Mesendoderm (in vitro differentiated cells): ENCODE results near the gene IL10.
A peak's percentile ranks its signal among the peaks of the same experiment; 100 is the strongest.

Source experiments
- DNase-seq: peaks from one replicate; pipeline ENCODE4 v3.0.0; 2013
- H2AK5ac ChIP-seq: 2 replicates; pipeline ENCODE4 v1.6.1; 2013; ENCODE audit warnings: low read length, inconsistent platforms
- H2BK120ac ChIP-seq: 2 replicates; pipeline ENCODE4 v1.6.1; 2013; ENCODE audit warnings: low read depth, mild to moderate bottlenecking, low read length, moderate library complexity, mixed read lengths
- H2BK15ac ChIP-seq: replicated peaks from 2 replicates; pipeline ENCODE4 v1.6.1; 2013; ENCODE audit warnings: low read depth, mild to moderate bottlenecking, moderate library complexity
- H2BK5ac ChIP-seq: 2 replicates; pipeline ENCODE4 v1.6.1; 2013; ENCODE audit warnings: low read length, inconsistent platforms
- H3K18ac ChIP-seq: 2 replicates; pipeline ENCODE4 v1.6.1; 2013; ENCODE audit warnings: mild to moderate bottlenecking, low read length, mixed read lengths
- H3K23ac ChIP-seq: one replicate; pipeline ENCODE4 v1.6.1; 2013; ENCODE audit warnings: low read length
- H3K27ac ChIP-seq: 2 replicates; pipeline ENCODE4 v1.5.1; 2013; ENCODE audit warnings: low read depth, mild to moderate bottlenecking, inconsistent platforms, low read length, moderate library complexity
- H3K27me3 ChIP-seq: 2 replicates; pipeline ENCODE4 v1.6.1; 2013; ENCODE audit warnings: low read length, control low read depth, mild to moderate bottlenecking, inconsistent platforms; ENCODE audit not compliant: insufficient read depth, poor library complexity
- H3K36me3 ChIP-seq: 2 replicates; pipeline ENCODE4 v1.6.1; 2013; ENCODE audit warnings: low read length, inconsistent platforms; ENCODE audit not compliant: control insufficient read depth, insufficient read depth
- H3K4ac ChIP-seq: one replicate; pipeline ENCODE4 v1.6.1; 2013; ENCODE audit warnings: low read depth, mild to moderate bottlenecking, low read length, moderate library complexity
- H3K4me1 ChIP-seq: 2 replicates; pipeline ENCODE4 v1.6.1; 2013; ENCODE audit warnings: low read depth, low read length, inconsistent platforms; ENCODE audit not compliant: control insufficient read depth
- H3K4me2 ChIP-seq: 2 replicates; pipeline ENCODE4 v1.6.1; 2013; ENCODE audit warnings: low read length
- H3K4me3 ChIP-seq: 2 replicates; pipeline ENCODE4 v1.5.1; 2013; ENCODE audit warnings: mild to moderate bottlenecking, low read length
- H3K56ac ChIP-seq: one replicate; pipeline ENCODE4 v1.6.1; 2013; ENCODE audit warnings: low read length
- H3K79me1 ChIP-seq: 2 replicates; pipeline ENCODE4 v1.6.1; 2013; ENCODE audit warnings: low read length, inconsistent platforms
- H3K79me2 ChIP-seq: 2 replicates; pipeline ENCODE4 v1.6.1; 2013; ENCODE audit warnings: mild to moderate bottlenecking, low read length; ENCODE audit not compliant: control insufficient read depth, insufficient read depth
- H3K9ac ChIP-seq: 2 replicates; pipeline ENCODE4 v1.6.1; 2013; ENCODE audit warnings: low read length, inconsistent platforms
- H4K5ac ChIP-seq: one replicate; pipeline ENCODE4 v1.6.1; 2013; ENCODE audit warnings: low read length
- H4K8ac ChIP-seq: one replicate; pipeline ENCODE4 v1.6.1; 2013; ENCODE audit warnings: low read depth, mild to moderate bottlenecking, control low read depth, low read length, moderate library complexity
- WGBS: extraction: QIAGEN DNeasy Blood & Tissue Kit; methylation state at CpG from one replicate; pipeline ENCODE4 v1.1.7; 2013; ENCODE audit warnings: low lambda C conversion rate, missing lambda C conversion rate; ENCODE audit not compliant: insufficient coverage; ENCODE audit errors: extremely low coverage; 5-methylcytosine and 5-hydroxymethylcytosine counted together

Gene IL10

GRCh38 chr1:206734499-206735142 lies 37.7 kb downstream of the IL10 start:
- H3K4me3 ChIP-seq, result no peak overlapping the region
- H2BK5ac ChIP-seq, result no peak overlapping the region
- no peaks in the 10 kb centered on the region for H3K36me3 ChIP-seq
- DNase-seq, result peak; percentile 54
- no peaks in the 10 kb centered on the region for H3K4me1 ChIP-seq
- H2BK120ac ChIP-seq, result no peak overlapping the region
- H3K27me3 ChIP-seq, result no peaks in the 10 kb centered on the region
- no peak overlapping the region for H3K27ac ChIP-seq
- no peak overlapping the region for H4K8ac ChIP-seq
- no peak overlapping the region for H3K4ac ChIP-seq
- H3K56ac ChIP-seq, result no peak overlapping the region
- H3K18ac ChIP-seq, result no peak overlapping the region
- no peak overlapping the region for H4K5ac ChIP-seq
- H3K79me1 ChIP-seq, result no peaks in the 10 kb centered on the region
- WGBS, result no CpG with 5 or more reads among the region's 9 CpGs
- H3K4me2 ChIP-seq, result no peak overlapping the region
- no peak overlapping the region for H3K9ac ChIP-seq
- H2BK15ac ChIP-seq, result no peak overlapping the region
- H3K23ac ChIP-seq, result no peak overlapping the region
- no peaks in the 10 kb centered on the region for H3K79me2 ChIP-seq
- no peak overlapping the region for H2AK5ac ChIP-seq

- Histone ChIP-seq H2BK5ac (no peak overlapping the region), H3K27me3 (no peaks in the 10 kb centered on the region), H3K4me1 (no peaks in the 10 kb centered on the region), H3K79me2 (peaks cover under 1% of the 10 kb centered on the region), H3K27ac (no peak overlapping the region), H2BK120ac (no peak overlapping the region), H3K18ac (no peak overlapping the region), H3K4ac (no peak overlapping the region), H2AK5ac (no peak overlapping the region), H3K4me2 (no peak overlapping the region), H4K5ac (no peak overlapping the region), H3K36me3 (no peaks in the 10 kb centered on the region), H3K9ac (no peak overlapping the region), H2BK15ac (no peak overlapping the region), H3K79me1 (peaks cover 3% of the 10 kb centered on the region), H4K8ac (no peak overlapping the region), H3K4me3 (no peak overlapping the region), H3K56ac (no peak overlapping the region), H3K23ac (no peak overlapping the region)
- WGBS, result no CpG with 5 or more reads among the region's 11 CpGs
- no peak for DNase-seq
These were observed 39.3 kb downstream of the IL10 start for GRCh38 chr1:206732992-206733391.

GRCh38 chr1:206732508-206732907 lies 39.8 kb downstream of the IL10 start:
- H2BK15ac ChIP-seq, result no peak overlapping the region
- H3K4me1 ChIP-seq, result no peaks in the 10 kb centered on the region
- no peaks in the 10 kb centered on the region for H3K36me3 ChIP-seq
- no CpG with 5 or more reads among the region's 11 CpGs for WGBS
- H4K8ac ChIP-seq, result no peak overlapping the region
- no peak overlapping the region for H3K27ac ChIP-seq
- no peak overlapping the region for H3K4me3 ChIP-seq
- H3K18ac ChIP-seq, result no peak overlapping the region
- DNase-seq, result no peak
- no peak overlapping the region for H3K4me2 ChIP-seq
- no peak overlapping the region for H2AK5ac ChIP-seq
- H3K27me3 ChIP-seq, result no peaks in the 10 kb centered on the region
- H2BK120ac ChIP-seq, result no peak overlapping the region
- H3K9ac ChIP-seq, result no peak overlapping the region
- no peak overlapping the region for H3K4ac ChIP-seq
- no peak overlapping the region for H2BK5ac ChIP-seq
- H4K5ac ChIP-seq, result no peak overlapping the region
- peaks cover 2% of the 10 kb centered on the region for H3K79me2 ChIP-seq
- H3K79me1 ChIP-seq, result peaks cover 5% of the 10 kb centered on the region
- no peak overlapping the region for H3K23ac ChIP-seq
- no peak overlapping the region for H3K56ac ChIP-seq

GRCh38 chr1:206729507-206729906 lies 42.8 kb downstream of the IL10 start:
- no peak overlapping the region for H3K27ac ChIP-seq
- no peak for DNase-seq
- no peak overlapping the region for H2BK5ac ChIP-seq
- no peak overlapping the region for H3K4ac ChIP-seq
- H3K79me2 ChIP-seq, result peaks cover 6% of the 10 kb centered on the region
- no peak overlapping the region for H3K23ac ChIP-seq
- H3K4me1 ChIP-seq, result no peaks in the 10 kb centered on the region
- peaks cover 15% of the 10 kb centered on the region for H3K79me1 ChIP-seq
- H3K27me3 ChIP-seq, result no peaks in the 10 kb centered on the region
- no peaks in the 10 kb centered on the region for H3K36me3 ChIP-seq
- H4K8ac ChIP-seq, result no peak overlapping the region
- H3K9ac ChIP-seq, result no peak overlapping the region
- WGBS, result no CpG with 5 or more reads among the region's 3 CpGs
- no peak overlapping the region for H2BK120ac ChIP-seq
- H2BK15ac ChIP-seq, result no peak overlapping the region
- no peak overlapping the region for H3K4me3 ChIP-seq
- no peak overlapping the region for H4K5ac ChIP-seq
- no peak overlapping the region for H2AK5ac ChIP-seq
- no peak overlapping the region for H3K18ac ChIP-seq
- H3K56ac ChIP-seq, result no peak overlapping the region
- H3K4me2 ChIP-seq, result no peak overlapping the region

GRCh38 chr1:206729050-206729449 lies 43.2 kb downstream of the IL10 start:
- peaks cover 15% of the 10 kb centered on the region for H3K79me1 ChIP-seq
- no CpG with 5 or more reads among the region's 6 CpGs for WGBS
- no peak overlapping the region for H3K56ac ChIP-seq
- no peak for DNase-seq
- H2BK15ac ChIP-seq, result no peak overlapping the region
- no peak overlapping the region for H3K18ac ChIP-seq
- no peak overlapping the region for H3K4me3 ChIP-seq
- peaks cover 6% of the 10 kb centered on the region for H3K79me2 ChIP-seq
- no peak overlapping the region for H3K23ac ChIP-seq
- H3K4ac ChIP-seq, result no peak overlapping the region
- no peak overlapping the region for H4K5ac ChIP-seq
- H2AK5ac ChIP-seq, result no peak overlapping the region
- no peak overlapping the region for H3K27ac ChIP-seq
- peaks cover 2% of the 10 kb centered on the region for H3K4me1 ChIP-seq
- H3K36me3 ChIP-seq, result no peaks in the 10 kb centered on the region
- no peak overlapping the region for H3K9ac ChIP-seq
- no peak overlapping the region for H2BK5ac ChIP-seq
- no peaks in the 10 kb centered on the region for H3K27me3 ChIP-seq
- no peak overlapping the region for H2BK120ac ChIP-seq
- no peak overlapping the region for H4K8ac ChIP-seq
- H3K4me2 ChIP-seq, result no peak overlapping the region

- Histone ChIP-seq H3K4me1 (peaks cover 6% of the 10 kb centered on the region), H2AK5ac (no peak overlapping the region), H3K79me2 (peaks cover 6% of the 10 kb centered on the region), H3K56ac (no peak overlapping the region), H3K4me3 (no peak overlapping the region), H3K27me3 (no peaks in the 10 kb centered on the region), H2BK15ac (no peak overlapping the region), H3K9ac (no peak overlapping the region), H3K23ac (no peak overlapping the region), H2BK120ac (no peak overlapping the region), H2BK5ac (no peak overlapping the region), H3K4ac (no peak overlapping the region), H4K8ac (no peak overlapping the region), H3K18ac (no peak overlapping the region), H3K36me3 (no peaks in the 10 kb centered on the region), H4K5ac (no peak overlapping the region), H3K79me1 (peaks cover 15% of the 10 kb centered on the region), H3K4me2 (no peak overlapping the region), H3K27ac (no peak overlapping the region)
- WGBS, result no CpG with 5 or more reads among the region's 9 CpGs
- DNase-seq, result no peak
These were observed 43.7 kb downstream of the IL10 start for GRCh38 chr1:206728697-206728987.
